ENCODE data around the gene ATR.

DNA sequence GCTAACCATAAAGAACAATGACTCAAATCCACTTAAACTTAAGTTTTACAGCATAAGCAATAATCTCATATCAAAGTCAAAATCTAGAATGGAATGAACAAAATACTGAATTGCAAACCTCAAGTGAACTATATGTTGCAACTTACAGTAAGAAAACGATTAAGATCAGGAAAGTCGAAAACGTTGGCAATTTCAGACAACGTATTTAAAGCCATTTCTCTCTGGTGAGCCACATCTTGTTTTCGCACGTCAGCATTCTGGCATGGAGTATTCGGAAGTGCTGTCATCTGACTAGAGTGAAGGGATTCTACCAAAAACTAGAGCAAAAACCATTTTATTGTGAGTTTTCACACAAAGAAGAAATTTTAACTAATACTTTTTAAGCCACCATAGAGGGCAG is 28.5 kb downstream of the ATR start:
- TF ChIP-seq POLR2A (IDR thresholded peaks at IDR 0.05) (no peak), CTCF (IDR thresholded peaks at IDR 0.05) (no peak)

Measured in breast epithelium (tissue), 3 donors.